Fibroblast of gingiva (primary cell): ENCODE data around the gene KLK5.
"Not testable (repeated sequence)": the region's sequence is repeated elsewhere in the genome, so short reads cannot be mapped to it uniquely, and the experiment has no call there.

Experiments used
- DNase-seq: peaks from one replicate; pipeline ENCODE4 v3.0.0-alpha.2; 2011; ENCODE audit warnings: low read depth

The KLK5 gene, protein sequence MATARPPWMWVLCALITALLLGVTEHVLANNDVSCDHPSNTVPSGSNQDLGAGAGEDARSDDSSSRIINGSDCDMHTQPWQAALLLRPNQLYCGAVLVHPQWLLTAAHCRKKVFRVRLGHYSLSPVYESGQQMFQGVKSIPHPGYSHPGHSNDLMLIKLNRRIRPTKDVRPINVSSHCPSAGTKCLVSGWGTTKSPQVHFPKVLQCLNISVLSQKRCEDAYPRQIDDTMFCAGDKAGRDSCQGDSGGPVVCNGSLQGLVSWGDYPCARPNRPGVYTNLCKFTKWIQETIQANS

DNA sequence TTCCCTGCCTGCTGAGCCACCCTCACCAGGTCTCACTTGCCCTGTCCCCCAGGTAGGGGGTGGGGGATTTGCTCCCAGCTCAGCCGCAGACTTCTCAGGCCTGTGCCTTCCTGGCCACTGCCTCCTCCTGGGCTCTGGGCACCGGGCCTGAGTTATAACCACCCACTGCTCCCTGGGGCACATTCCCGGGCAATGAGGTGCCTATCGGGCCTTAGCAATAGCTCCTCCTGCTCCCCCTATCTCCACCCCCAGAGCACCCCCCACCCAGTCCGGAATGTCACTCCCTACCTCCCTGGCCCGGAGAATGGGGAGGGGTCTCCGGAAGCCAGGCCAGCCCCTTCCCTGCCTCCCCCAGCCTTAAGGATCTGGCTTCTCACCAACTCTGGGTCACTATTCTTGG, at the start of gene KLK5:
Gene KLK5, minus strand, starts transcription at position 129 of the 400 bp plus-strand sequence. CDS start 381 bp downstream, outside the sequence.
- DNase-seq, result no peak

DNA sequence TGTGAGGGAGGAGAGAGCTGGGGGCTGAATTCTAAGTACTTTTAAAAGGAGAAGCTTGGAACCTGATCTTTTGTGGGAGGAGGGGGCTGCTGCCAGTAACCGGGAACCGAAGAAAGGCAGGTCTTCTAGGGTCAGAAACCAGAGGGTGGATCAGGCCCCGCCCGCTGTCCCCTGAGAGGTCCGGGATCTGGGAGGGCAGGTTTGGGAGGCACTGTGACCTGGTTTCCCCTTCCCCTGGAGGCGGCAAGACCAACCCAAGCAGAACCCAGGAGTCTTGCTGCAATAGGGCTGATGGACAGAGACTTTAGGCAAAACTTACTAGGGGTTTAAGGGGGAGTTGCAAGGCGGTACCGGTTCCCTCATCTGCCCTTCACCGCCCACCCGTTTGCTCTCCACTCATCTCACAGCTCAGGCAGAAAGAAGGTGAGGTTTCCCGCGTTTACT, 49.3 kb upstream of the KLK5 start:
- DNase-seq, result no peak

DNA sequence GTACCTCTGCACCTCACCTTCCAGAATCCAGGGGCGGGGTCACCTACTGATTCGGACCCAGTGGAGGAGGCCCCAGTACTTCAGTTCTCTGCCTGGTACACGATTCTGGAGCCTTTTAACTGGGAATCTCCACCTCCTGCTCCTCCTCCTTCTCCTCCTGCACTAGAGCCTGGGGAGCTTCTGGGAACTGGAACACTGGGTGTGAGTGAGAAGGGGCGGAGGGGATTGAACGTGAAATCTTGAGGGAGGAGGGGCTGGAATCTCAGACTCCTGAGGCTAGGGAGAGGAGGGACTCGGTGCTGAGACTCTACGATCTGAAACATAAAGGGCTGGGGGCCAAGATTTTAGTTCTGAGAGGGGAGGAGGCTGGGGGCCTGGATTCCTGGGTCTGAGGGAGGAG, 48.7 kb upstream of the KLK5 start, which contains the start of gene KLK8:
Gene KLK8, minus strand, starts transcription at position 90 of the 400 bp plus-strand sequence. CDS start 437 bp downstream, outside the sequence.
- DNase-seq, result no peak

DNA sequence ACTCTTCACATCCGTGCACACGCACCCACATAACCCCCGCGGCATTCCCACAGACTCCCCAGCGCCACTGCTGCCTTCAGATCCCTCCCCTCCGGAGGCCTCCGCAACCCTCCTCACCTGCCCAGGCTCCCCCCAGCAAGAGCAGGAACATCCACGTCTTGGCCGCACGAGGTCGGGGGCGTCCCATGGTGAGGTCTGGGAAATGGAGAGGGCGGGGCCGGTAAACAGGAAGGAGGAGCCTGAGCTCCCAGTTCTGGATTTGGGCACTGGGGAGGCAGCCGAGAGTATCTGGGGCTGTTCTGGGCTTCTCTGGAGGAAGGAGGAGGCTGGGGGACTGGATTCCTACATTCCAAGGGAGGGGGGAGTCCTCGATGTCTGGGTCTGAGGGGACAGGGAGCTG, 48.1 kb upstream of the KLK5 start:
- no peak for DNase-seq

DNA sequence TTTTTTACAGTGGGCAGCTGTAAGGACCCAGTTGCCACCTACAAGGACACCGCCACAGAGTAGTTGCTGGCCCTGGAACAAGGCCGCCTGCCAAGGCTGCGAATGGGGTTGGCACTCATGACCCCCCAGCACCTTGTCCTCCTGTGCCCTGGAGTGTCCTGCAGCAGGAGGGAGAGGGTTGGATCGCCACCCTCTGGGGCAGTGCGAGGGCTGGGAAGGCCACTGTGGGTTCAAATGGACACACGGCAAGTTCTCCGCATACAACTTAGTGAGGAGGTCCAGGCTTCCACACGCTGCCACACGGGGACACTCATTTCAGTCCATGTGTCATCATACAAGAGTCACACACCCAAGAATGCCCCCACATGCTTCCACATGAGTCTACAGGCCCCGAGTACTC, 47.6 kb upstream of the KLK5 start:
- no peak for DNase-seq

DNA sequence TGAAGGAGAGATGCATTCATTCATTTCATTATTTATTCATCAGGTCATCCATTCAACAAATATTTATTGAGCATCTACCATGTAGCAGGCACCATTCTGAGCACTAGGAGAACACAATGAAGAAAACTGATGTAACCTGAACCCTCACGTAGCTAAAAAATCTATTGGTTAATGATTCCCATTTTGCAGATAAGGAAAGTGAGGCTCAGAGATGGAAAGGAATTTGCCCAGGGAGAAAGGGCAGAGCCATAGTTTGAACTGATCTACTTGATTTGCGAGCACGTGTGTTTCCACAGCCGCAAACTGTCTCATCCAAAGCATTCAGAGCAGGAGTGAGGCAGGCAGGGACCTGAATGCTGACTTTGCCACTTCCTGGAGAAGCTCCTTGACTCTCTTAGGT, 45.8 kb upstream of the KLK5 start:
- no peak for DNase-seq

DNA sequence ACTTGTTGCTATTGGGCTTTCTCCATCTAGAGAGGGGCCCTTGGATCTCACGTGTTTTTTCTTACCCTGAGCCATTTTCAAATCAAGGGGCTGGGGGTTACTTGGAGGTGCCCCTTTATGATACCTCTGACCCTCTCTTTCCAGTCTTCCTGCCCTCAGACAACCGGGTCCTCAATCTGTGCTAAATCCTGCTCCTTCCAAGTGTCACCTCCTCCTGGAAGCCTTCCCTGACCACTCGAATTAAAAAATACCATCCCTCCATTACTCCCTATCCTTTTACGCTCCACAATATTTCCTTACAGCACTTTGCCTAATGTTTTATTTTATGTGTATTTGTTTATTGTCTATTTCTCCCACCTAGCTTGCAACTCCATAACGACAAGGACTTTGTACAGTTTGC, 45.2 kb upstream of the KLK5 start:
- no peak for DNase-seq

DNA sequence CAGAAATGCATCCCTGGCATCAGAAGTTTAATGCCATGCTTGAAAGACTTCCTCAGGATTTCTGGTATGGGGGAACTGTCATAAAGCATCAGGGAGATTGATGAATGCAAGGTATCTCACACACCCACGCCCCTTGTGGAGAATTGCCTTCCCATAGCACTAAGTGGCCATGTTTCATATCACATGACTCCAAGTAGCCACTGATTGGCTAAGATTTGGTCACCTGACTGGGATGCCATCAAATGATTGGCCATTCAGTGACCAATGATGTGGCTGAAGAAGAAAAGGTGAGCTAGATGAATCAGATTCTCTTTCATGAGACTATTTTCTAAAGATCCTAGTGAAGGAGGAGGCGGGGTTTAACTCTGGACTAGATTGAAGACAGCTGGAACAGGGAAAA, 41.3 kb upstream of the KLK5 start:
- DNase-seq, result no peak

DNA sequence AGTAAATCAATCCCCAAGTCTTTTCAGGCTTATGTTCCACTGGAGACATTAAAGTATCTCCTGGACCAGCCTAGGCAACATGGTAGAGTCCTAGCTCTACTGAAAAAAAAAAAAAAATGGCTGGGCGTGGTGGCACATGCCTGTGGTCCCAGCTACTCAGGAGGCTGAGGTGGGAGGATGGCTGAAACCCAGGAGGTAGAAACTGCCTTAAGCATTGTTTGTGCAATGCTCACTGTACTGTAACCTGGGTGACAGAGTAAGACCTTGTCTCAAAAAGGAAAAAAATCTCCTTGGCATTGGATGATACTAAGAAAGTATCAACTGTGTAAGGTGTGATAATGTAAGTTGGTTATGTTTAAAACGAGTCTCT, 39.8 kb upstream of the KLK5 start:
- no peak for DNase-seq

DNA sequence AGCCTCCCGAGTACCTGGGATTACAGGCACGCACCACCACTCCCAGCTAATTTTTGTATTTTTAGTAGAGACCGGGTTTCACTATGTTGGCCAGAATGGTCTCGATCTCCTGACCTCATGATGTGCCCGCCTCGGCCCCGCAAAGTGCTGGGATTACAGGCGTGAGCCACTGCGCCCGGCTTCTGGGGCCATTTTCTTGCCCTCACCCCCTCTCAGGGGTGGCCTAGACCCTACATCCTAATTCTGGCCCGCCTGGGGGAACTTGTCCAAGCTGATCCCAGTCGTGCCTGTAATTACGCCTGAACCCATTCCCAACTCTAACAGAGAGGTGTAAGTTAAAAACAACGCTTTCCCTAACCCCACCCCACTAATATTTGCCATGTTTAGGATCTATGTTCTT, 31.6 kb upstream of the KLK5 start:
- not testable (repeated sequence) for DNase-seq

DNA sequence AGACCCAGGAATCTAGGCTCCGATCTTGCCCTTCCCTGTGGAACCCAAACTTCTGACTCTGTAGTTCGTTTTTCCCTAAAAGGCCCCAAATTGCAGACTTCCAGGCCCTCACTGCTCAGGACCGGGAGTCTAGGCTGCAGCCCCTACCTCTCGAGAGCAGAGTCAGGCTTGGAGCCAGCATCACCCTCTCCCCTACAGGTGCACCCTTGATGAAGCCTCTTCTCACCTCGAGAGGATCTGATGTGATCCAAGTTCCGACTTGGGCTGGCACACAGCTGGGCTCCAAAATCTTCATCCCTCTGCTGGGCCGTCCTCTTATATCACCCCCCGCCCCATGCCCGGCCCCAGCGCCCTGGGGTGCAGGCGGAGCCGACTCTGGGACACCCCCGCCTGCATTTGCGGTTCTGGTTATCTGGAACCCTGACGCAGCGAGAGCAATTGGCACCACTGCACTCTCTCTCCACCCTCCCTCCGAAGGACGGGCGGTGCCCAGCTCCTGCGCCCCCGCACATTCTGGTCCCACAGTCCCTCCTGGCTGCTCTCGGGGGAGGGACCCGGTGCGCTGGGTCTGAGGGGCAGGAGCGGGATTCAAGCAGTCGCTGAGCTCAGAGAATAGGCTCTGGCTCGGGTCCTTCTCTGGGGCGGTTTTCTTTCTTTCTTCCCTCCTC, 30.9 kb upstream of the KLK5 start, which contains the start of gene KLK7:
Gene KLK7, minus strand, starts transcription at position 293 of the 668 bp plus-strand sequence. CDS start 1,518 bp downstream, outside the sequence.
- DNase-seq, result no peak

DNA sequence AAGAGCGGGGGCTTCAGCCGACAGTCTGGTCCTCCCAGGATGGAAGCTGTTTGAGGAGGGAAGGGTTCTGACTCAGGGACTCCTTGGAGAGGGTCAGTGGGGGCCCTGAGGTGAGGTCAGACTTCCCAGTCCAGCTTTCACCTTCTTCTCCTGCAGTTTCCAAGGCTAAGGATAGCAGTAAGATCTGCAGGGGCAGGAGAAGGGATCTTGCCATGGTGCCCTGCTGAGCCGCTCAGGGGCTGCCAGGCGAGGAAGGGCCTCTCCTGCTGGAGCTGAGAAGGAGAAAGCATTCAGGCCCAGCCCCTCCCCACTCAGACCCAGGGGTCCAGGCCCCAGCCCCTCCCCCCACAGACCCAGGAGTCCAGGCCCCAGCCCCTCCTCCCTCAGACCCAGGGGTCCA, 29.3 kb upstream of the KLK5 start:
- DNase-seq, result no peak

DNA sequence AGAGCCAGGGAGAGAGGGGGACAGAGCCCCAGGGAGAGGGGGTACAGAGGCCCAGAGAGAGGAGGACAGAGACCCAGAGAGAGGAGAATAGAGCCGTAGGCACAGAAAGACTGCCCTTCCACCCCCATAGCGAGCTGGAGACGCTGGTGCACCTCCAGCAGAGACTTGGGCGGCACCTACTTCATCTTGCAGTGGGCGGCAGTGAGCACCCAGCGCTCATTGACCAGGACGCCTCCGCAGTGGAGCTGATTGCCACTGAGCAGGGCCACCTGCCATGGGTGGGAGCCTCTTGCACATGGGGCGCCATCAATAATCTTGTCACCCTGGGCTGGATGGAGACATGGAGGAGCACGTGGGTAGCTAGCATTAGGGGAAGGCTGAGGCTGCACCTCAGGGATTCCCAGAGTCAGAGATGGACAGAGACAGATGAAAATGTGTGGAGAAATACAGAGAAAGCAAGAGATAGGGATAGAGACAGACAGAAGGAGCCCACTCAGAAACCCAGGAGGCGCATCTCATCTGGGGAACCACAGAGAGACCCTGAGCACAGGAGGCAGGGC, 28.8 kb upstream of the KLK5 start:
- DNase-seq, result no peak

DNA sequence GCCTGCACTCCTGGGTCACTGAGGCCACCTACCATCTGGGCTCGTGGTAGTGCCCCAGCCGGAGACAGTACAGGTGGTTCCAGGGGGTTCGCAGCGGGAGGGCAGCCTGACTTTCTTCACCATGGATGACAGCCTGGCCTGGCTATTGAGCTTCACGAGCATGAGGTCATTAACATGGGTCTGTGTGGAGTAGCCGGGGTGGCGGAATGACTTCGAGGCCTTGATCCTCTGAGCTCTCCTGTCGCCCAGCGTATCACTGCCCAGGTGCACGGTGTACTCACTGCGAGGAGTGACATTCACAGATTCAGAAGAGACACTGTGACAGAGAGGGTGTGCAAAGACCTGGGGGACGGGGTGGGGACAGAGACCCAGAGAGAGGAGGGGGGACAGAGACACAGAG, 27.4 kb upstream of the KLK5 start:
- DNase-seq, result no peak

DNA sequence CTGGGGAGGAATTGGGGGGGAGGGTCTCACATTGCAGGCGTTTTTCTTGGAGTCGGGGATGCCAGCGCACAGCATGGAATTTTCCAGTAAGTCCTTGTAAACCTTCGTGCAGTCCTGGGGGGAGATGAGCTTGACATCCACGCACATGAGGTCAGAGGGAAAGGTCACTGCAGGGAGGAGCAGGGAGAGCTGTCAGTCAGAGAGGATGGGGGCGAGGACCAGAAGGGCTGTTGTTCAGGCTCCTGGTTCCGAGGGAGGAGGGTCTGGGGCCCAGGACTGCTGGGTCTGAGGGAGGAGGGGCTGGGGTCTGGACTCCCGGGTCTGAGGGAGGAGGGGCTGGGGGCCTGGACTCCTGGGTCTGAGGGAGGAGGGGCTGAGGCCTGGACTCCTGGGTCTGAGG, 26.9 kb upstream of the KLK5 start:
- DNase-seq, result no peak

DNA sequence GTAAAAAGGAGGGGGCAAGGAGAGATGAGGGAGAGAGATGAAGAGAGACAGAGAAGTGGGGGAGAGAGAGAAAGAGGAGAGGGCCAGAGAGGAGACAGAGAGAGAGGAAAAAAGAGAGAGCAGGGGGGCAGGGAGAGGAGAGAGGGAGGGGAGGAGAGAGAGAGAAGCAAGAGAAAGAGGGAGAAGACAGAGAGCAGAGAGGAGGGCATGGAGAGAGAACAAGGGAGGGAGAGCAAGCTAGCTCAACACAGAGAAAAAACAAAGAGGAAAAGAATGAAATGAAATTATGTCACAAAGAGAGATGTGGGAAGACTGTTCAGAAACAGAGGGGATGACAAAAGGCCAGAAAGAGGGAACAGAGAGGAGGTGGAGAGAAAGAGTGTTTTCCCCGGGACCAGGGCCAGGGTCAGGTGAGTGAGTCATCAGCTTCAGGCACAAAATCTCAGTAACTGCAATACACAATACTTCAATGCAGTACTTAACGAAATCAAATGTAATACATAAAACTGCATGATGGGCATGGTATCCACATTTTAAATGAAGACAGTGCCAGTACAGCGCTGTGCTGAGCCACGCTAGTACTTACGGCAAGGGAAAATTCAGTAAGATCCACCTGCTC, 26.0 kb upstream of the KLK5 start:
- no peak for DNase-seq

DNA sequence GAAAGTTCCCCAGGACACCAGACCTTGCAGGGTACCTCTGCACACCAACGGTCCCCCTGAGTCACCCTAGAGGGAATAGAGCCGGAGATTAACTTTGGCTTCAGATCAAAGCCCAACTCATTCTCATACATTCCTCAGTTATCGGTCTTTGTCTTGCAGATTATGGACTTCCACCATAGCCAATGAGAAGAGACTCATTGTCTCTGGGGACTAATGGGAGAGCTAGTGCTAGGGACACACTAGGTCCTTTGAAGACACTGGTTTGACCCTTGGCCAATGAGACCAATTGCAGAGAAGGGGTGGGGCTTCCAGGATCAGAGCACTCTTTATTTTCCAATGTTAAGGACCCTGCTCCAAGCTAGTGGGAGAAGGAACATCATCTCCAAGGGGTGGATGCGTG, 24.8 kb upstream of the KLK5 start:
- no peak for DNase-seq

DNA sequence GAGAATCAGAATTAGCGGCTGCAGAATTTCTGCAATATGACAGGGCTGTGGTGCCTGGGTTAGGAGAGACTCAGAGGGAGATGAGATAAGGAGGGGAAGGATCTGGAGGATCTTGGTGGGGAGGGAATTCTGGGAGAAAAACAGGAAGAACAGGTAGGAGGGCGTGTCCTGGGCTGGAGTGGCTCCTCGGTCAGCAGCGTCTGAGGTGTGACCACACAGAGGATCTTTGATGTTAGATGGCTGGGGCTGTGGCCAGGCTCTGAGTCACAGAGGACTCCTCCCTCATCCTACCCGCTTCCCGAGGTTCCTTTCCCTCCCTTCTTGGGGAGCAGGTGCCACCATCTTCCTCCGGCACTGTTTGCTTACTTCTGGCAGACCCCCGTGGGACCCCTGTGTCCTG, 22.9 kb upstream of the KLK5 start:
- DNase-seq, result no peak

DNA sequence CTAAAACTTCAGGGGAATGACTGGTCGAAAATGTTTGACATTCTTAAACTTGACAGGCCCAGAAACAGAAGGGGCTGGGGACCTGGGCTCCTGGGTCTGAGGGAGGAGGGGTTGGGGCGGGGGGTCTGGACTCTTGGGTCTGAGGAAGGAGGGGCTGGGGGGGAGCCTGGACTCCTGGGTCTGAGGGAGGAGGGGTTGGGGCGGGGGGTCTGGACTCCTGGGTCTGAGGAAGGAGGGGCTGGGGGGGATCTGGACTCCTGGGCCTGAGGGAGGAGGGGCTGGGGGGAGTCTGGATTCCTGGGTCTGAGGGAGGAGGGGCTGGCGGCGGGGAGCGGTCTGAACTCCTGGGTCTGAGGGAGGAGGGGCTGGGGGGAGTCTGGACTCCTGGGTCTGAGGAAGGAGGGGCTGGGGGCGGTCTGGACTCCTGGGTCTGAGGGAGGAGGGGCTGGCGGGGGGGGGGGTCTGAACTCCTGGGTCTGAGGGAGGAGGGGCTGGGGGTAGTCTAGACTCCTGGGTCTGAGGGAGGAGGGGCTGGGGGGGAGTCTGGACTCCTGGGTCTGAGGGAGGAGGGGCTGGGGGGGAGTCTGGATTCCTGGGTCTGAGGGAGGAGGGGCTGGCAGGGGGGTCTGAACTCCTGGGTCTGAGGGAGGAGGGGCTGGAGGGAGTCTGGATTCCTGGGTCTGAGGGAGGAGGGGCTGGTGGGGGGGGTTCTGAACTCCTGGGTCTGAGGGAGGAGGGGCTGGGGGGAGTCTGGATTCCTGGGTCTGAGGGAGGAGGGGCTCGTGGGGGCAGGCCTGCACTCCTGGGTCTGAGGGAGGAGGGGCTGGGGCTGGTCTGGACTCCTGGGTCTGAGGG, 22.1 kb upstream of the KLK5 start:
- DNase-seq, result no peak

DNA sequence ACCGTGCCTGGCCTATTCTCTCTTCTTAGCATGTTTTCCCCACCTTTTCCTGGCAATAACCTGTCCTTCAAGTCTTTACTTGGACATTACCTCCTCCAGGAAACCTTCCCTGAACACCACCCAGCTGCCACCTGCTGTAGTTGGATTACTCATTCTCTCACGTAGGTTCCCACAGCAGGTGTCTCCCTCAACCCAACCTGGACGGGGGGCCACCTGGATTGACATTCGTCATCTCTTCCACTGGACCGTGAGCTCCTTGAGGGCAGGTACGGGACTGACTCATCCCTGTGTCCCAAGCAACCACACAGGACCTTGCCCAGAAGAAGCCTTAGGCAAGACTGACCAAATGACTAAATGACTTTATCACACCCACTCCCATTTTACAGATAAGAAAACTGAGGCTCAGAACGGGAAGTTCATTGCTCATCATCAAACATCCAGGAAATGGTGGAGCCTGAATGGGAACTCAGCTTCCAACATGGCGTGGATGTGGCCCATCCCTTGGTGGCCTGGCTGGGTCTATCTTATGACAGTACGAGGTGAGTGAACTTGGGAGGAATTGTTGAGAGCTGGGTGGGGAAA, 20.0 kb upstream of the KLK5 start:
- DNase-seq, result no peak

DNA sequence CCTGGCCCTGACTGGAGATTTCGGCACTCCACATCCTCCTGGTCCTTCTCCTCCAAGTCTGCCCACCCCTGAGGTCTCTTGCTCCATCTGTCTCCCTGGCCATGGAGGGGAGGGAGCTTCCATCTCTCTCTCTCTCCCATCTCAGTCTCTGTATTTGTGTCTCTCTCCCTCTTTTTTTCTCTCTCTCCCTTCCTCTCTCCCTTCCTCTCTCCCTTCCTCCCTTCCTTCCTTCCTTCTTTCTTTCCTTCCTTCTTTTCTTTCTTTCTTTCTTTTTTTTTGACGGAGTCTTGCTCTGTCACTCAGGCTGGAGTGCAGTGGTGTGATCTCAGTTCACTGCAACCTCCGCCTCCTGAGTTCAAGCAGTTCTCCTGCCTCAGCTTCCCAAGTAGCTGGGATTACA, 17.0 kb upstream of the KLK5 start:
- DNase-seq, result not testable (repeated sequence)

DNA sequence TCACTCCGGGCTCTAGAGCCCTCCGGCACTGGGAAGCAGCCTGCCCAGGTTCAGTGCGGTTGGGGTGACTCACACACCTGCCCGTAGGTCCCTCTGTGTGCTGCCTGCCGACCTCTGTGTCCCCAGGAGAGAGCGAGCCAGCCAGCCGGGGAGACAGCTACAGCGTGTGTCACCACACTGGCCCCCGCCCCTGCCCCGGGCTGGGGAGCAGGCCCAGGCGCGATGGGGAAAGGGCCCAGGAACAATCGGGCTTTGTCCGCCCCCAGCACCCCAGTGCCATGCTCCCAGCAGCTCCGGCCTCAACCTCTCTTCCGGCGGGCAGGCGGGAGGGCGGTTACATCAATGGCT, 16.5 kb upstream of the KLK5 start, which contains the start of gene KLK6:
Gene KLK6, minus strand, starts transcription at position 179 of the 348 bp plus-strand sequence. CDS start 1,487 bp downstream, outside the sequence.
- no peak for DNase-seq
